NB4 (cell line): ENCODE results near the gene TMEM233.

Experiments used
- DNase-seq: peaks from one replicate; pipeline ENCODE4 v3.0.0; 2010; ENCODE audit warnings: low read depth
- H3K4me3 ChIP-seq: one replicate; pipeline ENCODE4 v1.5.1; 2011; ENCODE audit warnings: mild to moderate bottlenecking, low read depth, low read length, moderate library complexity
- MYC ChIP-seq: IDR thresholded peaks from 2 replicates; pipeline ENCODE4 v1.6.1; 2011; ENCODE audit warnings: low read depth, low read length
- POLR2A ChIP-seq: IDR thresholded peaks from 2 replicates; pipeline ENCODE4 v1.6.1; 2011; ENCODE audit warnings: mild to moderate bottlenecking; ENCODE audit not compliant: insufficient read length; ENCODE audit errors: extremely low read depth
- TF ChIP-seq, protein P1 (sequence below): IDR thresholded peaks from one replicate; pipeline ENCODE4 v1.5.1; 2012; ENCODE audit warnings: low read depth, low read length
- TF ChIP-seq, protein P2 (sequence below): IDR thresholded peaks from 2 replicates; pipeline ENCODE4 v1.6.1; 2011; ENCODE audit warnings: low read depth, low read length

Gene TMEM233

DNA sequence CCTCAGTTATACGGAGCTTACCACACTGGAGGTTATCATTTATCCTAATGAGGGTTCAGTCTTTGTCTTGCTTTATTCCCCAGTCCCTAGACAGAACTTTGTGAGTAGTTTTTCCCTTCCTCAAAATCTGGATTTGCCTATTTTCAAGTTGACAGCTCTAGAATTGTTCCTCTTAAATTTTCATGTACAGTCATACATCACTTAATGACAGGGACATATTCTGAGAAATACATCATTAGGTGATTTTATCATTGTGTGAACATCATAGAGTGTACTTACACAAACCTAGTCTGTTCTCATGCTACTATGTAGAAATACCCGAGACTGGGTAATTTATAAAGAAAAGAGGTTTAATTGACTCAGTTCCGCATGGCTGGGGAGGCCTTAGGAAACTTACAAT lies 77.5 kb downstream of the TMEM233 start:
- no peak overlapping the region for H3K4me3 ChIP-seq
- TF ChIP-seq, protein P1, sequence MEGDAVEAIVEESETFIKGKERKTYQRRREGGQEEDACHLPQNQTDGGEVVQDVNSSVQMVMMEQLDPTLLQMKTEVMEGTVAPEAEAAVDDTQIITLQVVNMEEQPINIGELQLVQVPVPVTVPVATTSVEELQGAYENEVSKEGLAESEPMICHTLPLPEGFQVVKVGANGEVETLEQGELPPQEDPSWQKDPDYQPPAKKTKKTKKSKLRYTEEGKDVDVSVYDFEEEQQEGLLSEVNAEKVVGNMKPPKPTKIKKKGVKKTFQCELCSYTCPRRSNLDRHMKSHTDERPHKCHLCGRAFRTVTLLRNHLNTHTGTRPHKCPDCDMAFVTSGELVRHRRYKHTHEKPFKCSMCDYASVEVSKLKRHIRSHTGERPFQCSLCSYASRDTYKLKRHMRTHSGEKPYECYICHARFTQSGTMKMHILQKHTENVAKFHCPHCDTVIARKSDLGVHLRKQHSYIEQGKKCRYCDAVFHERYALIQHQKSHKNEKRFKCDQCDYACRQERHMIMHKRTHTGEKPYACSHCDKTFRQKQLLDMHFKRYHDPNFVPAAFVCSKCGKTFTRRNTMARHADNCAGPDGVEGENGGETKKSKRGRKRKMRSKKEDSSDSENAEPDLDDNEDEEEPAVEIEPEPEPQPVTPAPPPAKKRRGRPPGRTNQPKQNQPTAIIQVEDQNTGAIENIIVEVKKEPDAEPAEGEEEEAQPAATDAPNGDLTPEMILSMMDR = no peak
- TF ChIP-seq, protein P2, sequence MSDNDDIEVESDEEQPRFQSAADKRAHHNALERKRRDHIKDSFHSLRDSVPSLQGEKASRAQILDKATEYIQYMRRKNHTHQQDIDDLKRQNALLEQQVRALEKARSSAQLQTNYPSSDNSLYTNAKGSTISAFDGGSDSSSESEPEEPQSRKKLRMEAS = no peak
- no peak for TF ChIP-seq POLR2A
- TF ChIP-seq MYC = no peak
- DNase-seq = no peak

DNA sequence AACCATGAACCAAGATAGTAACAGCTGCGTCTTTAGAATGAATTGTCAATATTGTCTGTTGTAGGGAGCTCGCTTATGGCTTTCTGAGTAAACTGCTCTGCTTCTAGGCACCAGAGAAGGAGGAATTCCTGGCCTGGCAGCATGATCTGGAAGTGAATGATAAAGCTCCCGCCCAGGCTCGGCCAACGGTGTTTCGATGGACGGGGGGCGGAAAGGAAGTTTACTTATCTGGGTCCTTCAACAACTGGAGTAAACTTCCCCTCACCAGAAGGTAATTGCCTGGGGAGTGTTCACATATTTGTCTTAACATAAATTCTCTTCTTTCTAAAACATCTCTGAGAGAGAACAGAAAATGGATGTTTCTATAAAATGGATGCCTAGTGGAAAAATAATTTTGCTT lies 78.6 kb downstream of the TMEM233 start:
- TF ChIP-seq, protein P1 = no peak
- TF ChIP-seq, protein P2 = no peak
- TF ChIP-seq POLR2A (no peak), MYC (no peak)
- no peak for DNase-seq
- H3K4me3 ChIP-seq = no peak overlapping the region

DNA sequence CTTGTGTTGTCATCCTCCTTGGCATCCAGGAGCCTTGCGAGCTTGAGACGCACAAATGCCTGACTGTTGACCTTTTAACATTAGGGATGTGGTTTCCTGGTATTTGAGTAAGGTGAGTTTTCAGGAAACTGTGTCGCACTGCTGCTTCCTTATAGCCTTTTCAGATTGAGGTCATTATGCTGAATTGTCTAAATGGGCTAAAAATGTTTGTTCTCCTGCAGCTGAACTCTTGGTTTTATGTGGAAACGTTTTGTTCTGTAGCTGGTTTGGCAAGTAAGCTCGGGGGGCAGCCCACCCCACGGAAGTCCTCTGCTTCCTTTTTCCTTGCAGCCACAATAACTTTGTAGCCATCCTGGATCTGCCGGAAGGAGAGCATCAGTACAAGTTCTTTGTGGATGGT lies 80.1 kb downstream of the TMEM233 start:
- no peak overlapping the region for H3K4me3 ChIP-seq
- TF ChIP-seq, protein P2 = no peak
- TF ChIP-seq, protein P1 = no peak
- TF ChIP-seq POLR2A = no peak
- no peak for TF ChIP-seq MYC
- DNase-seq = no peak

DNA sequence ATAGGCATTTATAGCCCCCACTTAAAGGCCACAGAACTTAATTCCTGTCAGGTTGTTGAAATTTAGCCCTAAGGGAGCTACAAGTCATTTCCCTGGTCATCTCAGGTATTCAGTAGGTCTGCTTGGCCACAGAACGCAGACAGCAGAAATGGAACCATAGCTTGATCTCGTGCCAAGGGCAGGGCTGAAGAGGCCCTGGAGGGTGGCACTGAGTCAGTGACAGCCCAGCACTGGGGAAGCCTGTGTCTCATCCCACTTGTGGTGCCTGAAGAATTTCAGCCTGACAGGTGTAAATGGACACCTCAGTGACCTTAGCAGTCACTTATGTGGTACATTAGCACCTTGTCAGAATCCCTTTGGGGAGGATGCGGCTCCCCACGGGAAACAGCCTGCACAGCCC lies 81.0 kb downstream of the TMEM233 start:
- no peak for DNase-seq

DNA sequence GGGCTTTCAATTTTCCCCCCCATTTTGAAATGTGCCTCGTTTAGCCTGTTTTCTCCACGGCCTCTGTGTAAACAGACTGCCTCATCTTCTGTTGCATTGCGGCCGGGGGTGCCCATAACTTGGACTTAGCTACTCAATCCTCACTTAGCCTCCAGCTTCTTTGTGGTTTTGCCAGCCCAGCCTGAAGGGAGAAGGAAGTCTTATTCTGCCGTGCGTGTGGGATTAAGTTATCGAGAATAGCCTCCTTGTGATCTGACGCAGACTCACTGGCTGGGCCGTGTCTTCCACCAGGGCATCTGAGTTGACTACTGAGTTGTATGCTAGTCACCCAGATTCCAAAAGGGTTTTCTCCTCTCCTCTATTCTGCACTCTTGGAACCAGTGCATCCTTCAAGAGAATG lies 82.4 kb downstream of the TMEM233 start:
- no peak for DNase-seq
- H3K4me3 ChIP-seq = no peak overlapping the region
- TF ChIP-seq MYC = no peak
- TF ChIP-seq, protein P1 = no peak

More for the DNA sequence above, 81.0 kb downstream of the TMEM233 start:
- H3K4me3 ChIP-seq = no peak overlapping the region
- TF ChIP-seq, protein P1 = no peak
- TF ChIP-seq MYC (no peak), POLR2A (no peak)
- TF ChIP-seq, protein P2 = no peak

DNA sequence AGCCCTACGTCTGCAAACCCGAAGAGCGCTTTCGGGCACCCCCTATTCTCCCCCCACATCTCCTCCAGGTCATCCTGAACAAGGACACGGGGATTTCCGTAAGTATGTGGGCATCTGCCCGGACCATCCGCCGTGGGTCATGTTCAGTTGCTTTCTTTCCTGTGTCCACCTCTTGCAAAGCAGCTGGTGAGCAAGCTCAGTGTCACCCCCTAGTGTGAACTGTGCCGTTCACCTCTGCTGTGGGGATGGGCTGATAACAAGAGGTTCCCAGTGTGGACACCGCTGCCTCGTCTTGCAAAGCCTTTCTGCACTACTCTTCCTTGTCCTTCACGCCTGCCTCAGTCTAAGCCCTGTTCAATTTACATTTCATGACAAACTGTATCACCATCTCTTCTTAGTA lies 83.0 kb downstream of the TMEM233 start:
- TF ChIP-seq, protein P1 = no peak
- TF ChIP-seq MYC (no peak), POLR2A (no peak)
- TF ChIP-seq, protein P2 = no peak
- no peak overlapping the region for H3K4me3 ChIP-seq
- DNase-seq = no peak
